ENCODE data around the gene TEKT4. TPM values are rescaled to one million over a fixed set of nuclear protein-coding genes. Genes with fewer than 3 reads are reported as not detected.

Gene TEKT4
- polyA plus RNA-seq, 1 donor (not counting 4 experiments of a cell fraction or from before 2014, with no cell fraction given): not detected

DNA sequence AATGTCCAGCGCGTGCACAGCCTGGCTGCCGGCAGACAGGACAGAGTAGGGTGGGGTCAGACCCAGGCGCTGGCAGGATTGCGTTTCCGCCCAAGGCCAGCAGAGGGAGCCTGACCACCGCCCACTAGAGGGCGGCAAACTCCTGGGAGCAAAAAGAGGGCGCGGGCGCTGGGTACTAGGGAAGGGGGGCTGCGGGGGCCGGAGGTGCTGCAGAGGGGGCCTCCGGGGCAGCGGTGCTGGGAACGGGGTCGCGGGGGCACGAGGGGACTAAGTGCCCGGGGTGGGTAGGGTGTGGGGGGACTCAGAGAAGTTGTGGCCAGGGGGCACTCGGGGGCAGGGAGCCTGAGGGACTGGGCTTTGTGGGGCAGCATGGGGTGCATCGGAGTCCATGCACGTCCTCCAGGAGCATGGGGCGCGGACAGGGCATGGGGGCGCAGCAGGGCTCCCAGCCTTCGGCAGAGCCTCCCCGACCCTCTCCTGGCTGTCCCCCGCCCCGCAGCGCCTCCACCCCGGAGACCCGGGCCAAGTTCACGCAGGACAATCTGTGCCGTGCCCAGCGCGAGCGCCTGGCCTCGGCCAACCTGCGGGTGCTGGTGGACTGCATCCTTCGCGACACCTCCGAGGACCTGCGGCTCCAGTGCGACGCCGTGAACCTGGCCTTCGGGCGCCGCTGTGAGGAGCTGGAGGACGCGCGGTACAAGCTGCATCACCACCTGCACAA, 3.2 kb downstream of the TEKT4 start:
- no peak overlapping the region for H3K27ac ChIP-seq (ENCODE audit: control insufficient read depth, insufficient read depth, low read length)
- H3K4me2 ChIP-seq (ENCODE audit: control insufficient read depth, extremely low read depth, insufficient read depth, low read depth, low read length): no peak overlapping the region
- no peak overlapping the region for H3K9ac ChIP-seq (ENCODE audit: control insufficient read depth, extremely low read depth, insufficient read depth, low read length)
- H2AFZ ChIP-seq (ENCODE audit: control insufficient read depth, low read length): no peak overlapping the region
- TF ChIP-seq, protein P1, sequence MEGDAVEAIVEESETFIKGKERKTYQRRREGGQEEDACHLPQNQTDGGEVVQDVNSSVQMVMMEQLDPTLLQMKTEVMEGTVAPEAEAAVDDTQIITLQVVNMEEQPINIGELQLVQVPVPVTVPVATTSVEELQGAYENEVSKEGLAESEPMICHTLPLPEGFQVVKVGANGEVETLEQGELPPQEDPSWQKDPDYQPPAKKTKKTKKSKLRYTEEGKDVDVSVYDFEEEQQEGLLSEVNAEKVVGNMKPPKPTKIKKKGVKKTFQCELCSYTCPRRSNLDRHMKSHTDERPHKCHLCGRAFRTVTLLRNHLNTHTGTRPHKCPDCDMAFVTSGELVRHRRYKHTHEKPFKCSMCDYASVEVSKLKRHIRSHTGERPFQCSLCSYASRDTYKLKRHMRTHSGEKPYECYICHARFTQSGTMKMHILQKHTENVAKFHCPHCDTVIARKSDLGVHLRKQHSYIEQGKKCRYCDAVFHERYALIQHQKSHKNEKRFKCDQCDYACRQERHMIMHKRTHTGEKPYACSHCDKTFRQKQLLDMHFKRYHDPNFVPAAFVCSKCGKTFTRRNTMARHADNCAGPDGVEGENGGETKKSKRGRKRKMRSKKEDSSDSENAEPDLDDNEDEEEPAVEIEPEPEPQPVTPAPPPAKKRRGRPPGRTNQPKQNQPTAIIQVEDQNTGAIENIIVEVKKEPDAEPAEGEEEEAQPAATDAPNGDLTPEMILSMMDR (optimal IDR thresholded peaks at IDR 0.05 in 1 of 3, IDR thresholded peaks at IDR 0.05 in 1 of 3, conservative IDR thresholded peaks at IDR 0.05 in 1 of 3; ENCODE audit: extremely low read depth in 1 of 3, insufficient read depth in 2 of 3, low read length in 3 of 3): peak; percentile 59 to 98 (median 75)
- TF ChIP-seq EZH2 (IDR thresholded peaks at IDR 0.05; ENCODE audit: low read length): no peak
- no peaks in the 10 kb centered on the region for H3K4me1 ChIP-seq (ENCODE audit: control insufficient read depth, extremely low read depth, insufficient read depth, low read length)
- H3K27me3 ChIP-seq (ENCODE audit: control insufficient read depth, extremely low read depth, insufficient read depth, low read length): peaks cover 10% of the 10 kb centered on the region
- H3K79me2 ChIP-seq (ENCODE audit: control insufficient read depth, insufficient read depth, low read length): no peaks in the 10 kb centered on the region
- DNase-seq (ENCODE audit: low read depth, low spot score): no peak
- no peaks in the 10 kb centered on the region for H3K9me1 ChIP-seq (ENCODE audit: control insufficient read depth, extremely low read depth, insufficient read depth, low read length)
- no peaks in the 10 kb centered on the region for H4K20me1 ChIP-seq (ENCODE audit: control insufficient read depth, extremely low read depth, insufficient read depth, low read length)
- no peak overlapping the region for H3K4me3 ChIP-seq (ENCODE audit: control insufficient read depth in 2 of 3, extremely low read depth in 1 of 3, insufficient read depth in 2 of 3, low read depth in 1 of 3, low read length in 3 of 3)
- no peak for FAIRE-seq
- H3K9me3 ChIP-seq (ENCODE audit: control insufficient read depth, low read depth, low read length): no peaks in the 10 kb centered on the region
- dilution Hi-C loops (cut with MboI; ENCODE audit: extremely low pct_ligation_motif_present, low sequenced_read_pairs): no loop called here
- no peaks in the 10 kb centered on the region for H3K36me3 ChIP-seq (ENCODE audit: control insufficient read depth in 2 of 2, extremely low read depth in 1 of 2, insufficient read depth in 2 of 2, low read length in 2 of 2)

DNA sequence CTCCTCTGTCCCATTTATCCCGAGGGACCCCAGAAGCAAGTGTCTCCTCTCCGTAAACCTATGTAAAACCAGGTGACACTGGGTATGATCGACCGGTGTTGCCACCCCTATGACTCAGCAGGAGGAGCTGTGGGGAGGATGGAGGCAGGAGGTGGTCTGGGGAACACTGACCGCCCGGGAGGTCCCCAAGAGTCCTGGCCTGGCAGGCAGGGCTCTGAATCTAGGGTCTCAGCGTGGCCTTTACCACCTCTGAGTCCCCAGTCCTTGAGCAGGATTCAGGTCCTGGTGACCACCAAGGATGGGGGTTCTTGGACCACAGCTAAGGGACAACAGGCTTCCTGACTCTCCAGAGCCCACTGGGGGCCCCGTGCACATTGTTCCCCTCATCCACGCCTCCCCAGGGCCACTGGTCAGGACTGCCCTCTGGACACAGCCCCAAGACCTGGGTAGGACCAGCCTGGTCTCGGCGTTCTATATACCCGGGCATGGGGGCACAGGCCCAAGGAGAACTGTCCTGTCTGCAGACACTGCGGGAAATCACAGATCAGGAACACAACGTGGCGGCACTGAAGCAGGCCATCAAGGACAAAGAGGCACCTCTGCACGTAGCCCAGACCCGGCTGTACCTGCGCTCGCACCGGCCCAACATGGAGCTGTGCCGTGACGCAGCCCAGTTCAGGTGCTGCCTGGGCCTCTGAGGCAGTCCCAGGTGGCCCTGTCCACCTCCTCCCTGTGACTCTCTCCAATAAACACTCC, 4.0 kb downstream of the TEKT4 start:
- DNase-seq (ENCODE audit: low read depth, low spot score) (no peak), FAIRE-seq (no peak)
- H3K27ac ChIP-seq (ENCODE audit: control insufficient read depth, insufficient read depth, low read length): no peak overlapping the region
- H3K4me3 ChIP-seq (ENCODE audit: control insufficient read depth in 2 of 3, extremely low read depth in 1 of 3, insufficient read depth in 2 of 3, low read depth in 1 of 3, low read length in 3 of 3): no peak overlapping the region
- TF ChIP-seq EZH2 (IDR thresholded peaks at IDR 0.05; ENCODE audit: low read length): no peak
- TF ChIP-seq, protein P1 (optimal IDR thresholded peaks at IDR 0.05 in 1 of 3, IDR thresholded peaks at IDR 0.05 in 1 of 3, conservative IDR thresholded peaks at IDR 0.05 in 1 of 3; ENCODE audit: extremely low read depth in 1 of 3, insufficient read depth in 2 of 3, low read length in 3 of 3): no peak
- peaks cover 10% of the 10 kb centered on the region for H3K27me3 ChIP-seq (ENCODE audit: control insufficient read depth, extremely low read depth, insufficient read depth, low read length)
- dilution Hi-C loops (cut with MboI; ENCODE audit: extremely low pct_ligation_motif_present, low sequenced_read_pairs): no loop called here
- no peaks in the 10 kb centered on the region for H3K9me1 ChIP-seq (ENCODE audit: control insufficient read depth, extremely low read depth, insufficient read depth, low read length)
- no peaks in the 10 kb centered on the region for H4K20me1 ChIP-seq (ENCODE audit: control insufficient read depth, extremely low read depth, insufficient read depth, low read length)
- H3K9ac ChIP-seq (ENCODE audit: control insufficient read depth, extremely low read depth, insufficient read depth, low read length): no peak overlapping the region
- H3K36me3 ChIP-seq (ENCODE audit: control insufficient read depth in 2 of 2, extremely low read depth in 1 of 2, insufficient read depth in 2 of 2, low read length in 2 of 2): no peaks in the 10 kb centered on the region
- no peak overlapping the region for H2AFZ ChIP-seq (ENCODE audit: control insufficient read depth, low read length)
- no peaks in the 10 kb centered on the region for H3K4me1 ChIP-seq (ENCODE audit: control insufficient read depth, extremely low read depth, insufficient read depth, low read length)
- no peak overlapping the region for H3K4me2 ChIP-seq (ENCODE audit: control insufficient read depth, extremely low read depth, insufficient read depth, low read depth, low read length)
- no peaks in the 10 kb centered on the region for H3K9me3 ChIP-seq (ENCODE audit: control insufficient read depth, low read depth, low read length)
- no peaks in the 10 kb centered on the region for H3K79me2 ChIP-seq (ENCODE audit: control insufficient read depth, insufficient read depth, low read length)
